Measurements from ENCODE around the gene EFCAB6.
"Not testable (repeated sequence)": the region's sequence is repeated elsewhere in the genome, so short reads cannot be mapped to it uniquely, and the experiment has no call there.

The EFCAB6 gene

GRCh38 chr22:43698403-43698802 lies 113.7 kb downstream of the EFCAB6 start:
- DNase-seq: no peak

DNA sequence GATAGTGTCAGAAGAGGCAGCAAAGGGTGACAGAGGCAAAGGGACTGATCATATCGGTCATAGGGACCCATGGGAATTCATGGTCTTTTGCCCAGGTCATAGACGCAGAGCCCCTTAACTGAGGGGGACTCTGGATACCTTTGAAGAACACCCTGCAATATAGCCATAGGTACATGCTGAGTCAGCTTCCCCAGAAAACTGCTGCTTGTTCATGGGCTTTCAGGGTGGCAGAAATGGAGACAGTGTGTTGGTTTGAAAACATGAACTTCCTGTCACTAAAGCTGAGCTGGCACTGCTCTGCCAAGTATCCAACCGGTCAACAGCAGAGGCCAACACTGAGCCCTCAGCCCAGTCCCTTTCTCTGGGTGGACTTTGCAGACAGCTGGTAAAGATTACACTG lies 114.2 kb downstream of the EFCAB6 start:
- no peak for DNase-seq

GRCh38 chr22:43693249-43693648 lies 118.9 kb downstream of the EFCAB6 start:
- DNase-seq: no peak

- no peak for DNase-seq
These were observed 122.7 kb downstream of the EFCAB6 start for GRCh38 chr22:43689356-43689755.

- DNase-seq: no peak
These were observed 129.3 kb downstream of the EFCAB6 start for GRCh38 chr22:43682851-43683250.

GRCh38 chr22:43681731-43682360 lies 130.3 kb downstream of the EFCAB6 start:
- DNase-seq: no peak

DNA sequence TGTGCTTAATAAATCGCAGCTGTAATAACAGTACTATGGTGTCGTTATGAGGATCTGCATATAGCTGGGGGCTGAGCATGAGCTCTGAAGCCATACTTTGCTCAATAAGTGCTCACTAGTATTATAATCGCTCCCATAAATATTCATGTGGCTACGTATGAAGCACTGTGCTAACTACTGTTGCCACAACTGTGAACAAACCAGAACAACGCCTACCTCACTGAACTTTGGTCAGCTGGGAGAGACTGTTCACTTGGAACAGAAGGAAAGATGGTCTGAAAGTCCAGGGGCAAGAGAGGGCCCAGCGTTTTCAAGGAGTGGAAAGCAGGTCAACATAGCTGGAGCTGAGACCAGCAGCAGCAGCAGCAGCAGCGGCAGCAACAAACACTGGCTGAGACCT lies 141.6 kb downstream of the EFCAB6 start:
- DNase-seq: no peak

DNA sequence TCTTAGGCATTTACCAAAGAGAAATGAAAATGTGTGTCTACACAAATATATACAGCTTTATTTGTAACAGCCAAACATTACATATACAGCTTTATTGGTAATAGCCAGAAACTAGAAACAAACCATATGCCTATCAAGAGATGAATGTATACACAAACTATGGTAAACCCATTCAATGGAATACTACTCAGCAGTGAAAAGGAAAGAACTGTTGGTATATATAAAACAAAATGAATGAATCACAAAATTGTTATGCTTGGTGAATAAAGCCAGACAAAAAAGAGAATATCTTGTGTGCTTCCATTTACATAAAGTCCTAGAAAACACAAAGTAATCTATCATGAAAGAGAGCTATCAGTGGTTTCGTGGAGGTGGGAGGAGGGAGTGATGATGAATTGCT lies 142.9 kb downstream of the EFCAB6 start:
- no peak for DNase-seq

DNA sequence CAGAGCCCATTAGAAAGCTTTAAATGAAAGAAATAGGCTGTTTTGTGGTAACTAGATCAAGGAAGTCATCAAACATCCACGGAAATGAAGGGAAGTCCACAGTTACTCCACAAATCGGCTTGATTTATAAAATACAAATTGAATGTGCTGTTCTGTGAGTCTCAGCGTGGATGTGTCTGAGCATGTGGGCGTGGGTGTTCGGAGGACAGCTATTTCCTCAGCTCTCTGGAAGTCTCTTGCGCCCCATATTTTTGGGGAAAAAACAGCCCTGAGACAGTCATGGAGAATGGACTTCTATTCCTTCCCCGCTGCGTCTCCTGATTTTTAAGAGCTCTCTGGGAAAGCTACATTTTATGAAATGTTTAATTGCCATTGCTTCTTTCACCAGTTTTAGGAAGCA lies 144.4 kb downstream of the EFCAB6 start:
- no peak for DNase-seq

- no peak for DNase-seq
These were observed 145.6 kb downstream of the EFCAB6 start for GRCh38 chr22:43666457-43666856.

- DNase-seq: peak; percentile 34
These were observed 153.3 kb downstream of the EFCAB6 start for GRCh38 chr22:43658823-43659222.

- DNase-seq: not testable (repeated sequence)
These were observed 155.5 kb downstream of the EFCAB6 start for GRCh38 chr22:43656581-43656980.

GRCh38 chr22:43654271-43654670 lies 157.8 kb downstream of the EFCAB6 start:
- DNase-seq: no peak

DNA sequence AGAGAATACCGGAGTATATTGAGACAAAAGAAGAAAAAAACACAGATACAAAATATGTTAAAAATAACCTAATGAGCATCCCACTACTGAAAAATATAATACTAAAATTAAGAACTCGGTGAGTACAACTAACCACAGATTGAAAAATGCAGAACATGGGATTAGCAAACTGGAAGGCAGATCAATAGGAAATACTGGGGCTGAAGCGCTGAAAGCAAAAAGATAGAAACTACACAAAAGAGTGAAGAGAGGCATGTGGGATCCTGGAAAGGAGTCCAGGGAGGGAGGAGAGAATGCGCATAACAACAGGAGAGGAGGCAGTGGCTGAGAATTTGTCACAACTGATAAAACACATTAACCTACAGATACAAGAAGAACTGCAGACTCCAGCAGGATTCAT lies 159.3 kb downstream of the EFCAB6 start:
- DNase-seq: no peak

GRCh38 chr22:43643387-43643786 lies 168.7 kb downstream of the EFCAB6 start:
- DNase-seq: peak; percentile 26

DNA sequence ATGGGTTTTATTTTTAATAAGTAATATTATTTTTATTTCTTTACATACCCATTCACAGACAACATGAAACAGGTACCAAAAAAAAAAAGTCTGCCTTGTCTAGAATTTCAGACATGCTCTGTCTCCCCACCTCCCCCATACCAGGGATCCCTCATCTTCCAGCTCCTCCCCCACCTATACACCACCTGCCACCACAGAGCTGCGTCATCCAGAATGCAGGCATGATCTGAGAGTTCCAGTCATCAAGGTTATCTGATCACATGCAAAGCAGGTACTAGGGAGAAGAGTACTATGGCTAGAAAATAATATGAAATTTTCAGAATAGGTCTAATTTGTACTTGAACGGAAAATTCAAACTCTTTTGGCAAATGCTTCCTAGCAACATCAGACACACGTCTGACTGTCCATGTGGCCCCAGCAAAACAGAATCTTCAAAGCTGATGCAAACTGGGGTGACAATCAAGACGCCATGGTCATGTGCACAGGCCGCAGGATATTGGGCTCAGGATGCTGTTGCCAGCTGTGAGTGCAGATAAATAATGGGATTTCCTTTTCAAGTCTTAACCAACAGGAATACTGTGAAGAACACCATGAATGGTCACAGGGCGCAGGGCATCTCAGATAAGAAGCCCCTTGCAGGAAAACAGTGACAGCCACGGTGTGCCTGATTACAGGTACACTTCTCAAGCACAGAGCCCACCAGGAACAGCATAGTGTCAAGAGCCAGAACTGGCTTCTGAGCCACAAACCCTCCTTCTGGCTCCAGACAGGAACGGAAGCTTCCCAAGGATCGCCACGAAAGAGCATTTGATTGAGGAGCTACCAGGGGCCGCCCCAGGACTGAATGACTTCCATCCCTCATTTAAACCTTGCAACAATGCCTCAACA lies 169.5 kb downstream of the EFCAB6 start:
- no peak for DNase-seq

GRCh38 chr22:43639228-43639948 lies 172.7 kb downstream of the EFCAB6 start:
- no peak for DNase-seq

DNA sequence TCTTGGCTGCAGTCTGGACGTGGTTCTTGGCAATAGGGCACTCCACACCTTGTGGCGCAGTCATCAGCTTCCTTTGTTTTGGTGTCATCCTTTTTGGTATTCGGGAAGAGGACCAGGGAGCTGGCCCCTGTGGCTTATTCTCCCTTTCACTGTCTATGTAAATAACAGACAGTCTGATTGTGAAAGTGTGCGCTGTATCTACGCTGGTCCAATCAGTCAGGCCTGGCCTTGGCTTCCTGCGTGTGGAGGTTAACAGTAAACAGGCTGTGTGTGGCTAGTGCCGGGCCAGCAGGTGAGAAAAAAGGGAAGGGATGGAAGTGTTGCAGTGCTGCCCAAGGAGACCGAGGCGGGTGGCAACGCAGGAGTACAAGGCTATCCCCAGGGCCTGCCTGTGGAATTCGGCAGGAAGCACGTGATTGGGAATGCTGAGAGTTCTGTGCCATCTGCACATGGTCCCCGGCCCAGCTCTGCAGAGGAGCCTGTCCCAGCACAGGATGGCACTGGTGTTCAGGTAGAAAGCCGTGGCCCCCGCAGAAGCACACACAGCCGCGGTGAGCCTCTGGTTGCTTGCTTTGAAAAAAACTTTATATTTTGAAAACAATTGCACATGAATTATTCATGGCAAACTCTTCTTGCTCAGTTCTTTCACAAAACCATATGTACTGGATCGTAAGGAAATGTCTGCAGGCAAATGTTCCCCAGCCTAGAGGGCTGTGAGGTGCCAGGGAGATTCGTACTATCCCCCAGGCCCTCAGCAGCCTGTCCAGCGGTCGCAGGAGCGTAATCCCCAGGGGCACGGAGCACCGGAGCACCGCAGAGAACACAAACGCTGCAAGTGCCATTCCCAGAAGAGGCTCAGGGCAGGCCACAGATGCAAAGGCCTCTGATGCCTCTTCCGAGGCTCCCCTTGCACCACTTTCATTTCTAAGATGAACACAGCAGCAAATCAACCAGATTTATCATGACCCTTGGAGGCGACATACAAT lies 174.5 kb downstream of the EFCAB6 start:
- no peak for DNase-seq

DNA sequence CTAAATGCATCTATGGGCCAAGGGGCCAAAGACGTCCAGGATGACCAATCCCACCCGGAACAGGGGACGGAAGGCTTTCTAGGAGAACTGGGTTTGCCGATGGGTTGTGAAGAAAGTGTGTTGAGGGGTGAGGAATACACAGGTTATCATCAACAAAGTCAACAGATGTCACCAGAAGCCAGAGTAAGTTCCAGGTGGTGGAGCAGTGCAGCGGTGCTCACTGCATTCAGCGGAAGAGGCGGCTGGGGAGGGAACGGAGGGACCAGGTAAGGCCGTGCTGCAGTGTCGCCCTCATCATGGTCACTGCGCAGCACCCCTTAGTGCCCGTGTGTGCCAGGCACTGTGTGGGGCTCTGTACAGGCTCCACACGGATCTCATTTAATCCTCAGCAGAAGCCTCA lies 176.0 kb downstream of the EFCAB6 start:
- DNase-seq: no peak

DNA sequence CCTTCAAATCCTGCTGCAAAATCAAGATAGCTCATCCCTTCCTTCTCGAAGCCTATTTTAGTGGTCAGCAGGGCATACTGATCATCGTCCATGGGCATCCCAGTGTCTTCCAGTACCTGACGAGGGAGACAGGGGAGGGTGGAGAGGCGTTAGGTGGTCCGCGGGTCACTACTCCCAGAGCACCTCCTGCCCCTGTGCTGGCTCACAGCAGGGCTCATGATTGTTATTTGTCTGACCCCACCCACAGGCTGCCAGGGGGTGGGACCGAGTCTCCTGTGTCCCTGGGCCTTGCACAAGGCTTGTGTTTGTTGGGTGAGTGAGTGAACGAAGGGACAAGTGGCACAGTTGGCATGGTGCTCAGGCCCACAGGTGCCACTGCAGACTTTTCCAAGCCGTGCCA lies 177.0 kb downstream of the EFCAB6 start:
- DNase-seq: no peak

GRCh38 chr22:43634316-43634715 lies 177.8 kb downstream of the EFCAB6 start:
- no peak for DNase-seq

DNA sequence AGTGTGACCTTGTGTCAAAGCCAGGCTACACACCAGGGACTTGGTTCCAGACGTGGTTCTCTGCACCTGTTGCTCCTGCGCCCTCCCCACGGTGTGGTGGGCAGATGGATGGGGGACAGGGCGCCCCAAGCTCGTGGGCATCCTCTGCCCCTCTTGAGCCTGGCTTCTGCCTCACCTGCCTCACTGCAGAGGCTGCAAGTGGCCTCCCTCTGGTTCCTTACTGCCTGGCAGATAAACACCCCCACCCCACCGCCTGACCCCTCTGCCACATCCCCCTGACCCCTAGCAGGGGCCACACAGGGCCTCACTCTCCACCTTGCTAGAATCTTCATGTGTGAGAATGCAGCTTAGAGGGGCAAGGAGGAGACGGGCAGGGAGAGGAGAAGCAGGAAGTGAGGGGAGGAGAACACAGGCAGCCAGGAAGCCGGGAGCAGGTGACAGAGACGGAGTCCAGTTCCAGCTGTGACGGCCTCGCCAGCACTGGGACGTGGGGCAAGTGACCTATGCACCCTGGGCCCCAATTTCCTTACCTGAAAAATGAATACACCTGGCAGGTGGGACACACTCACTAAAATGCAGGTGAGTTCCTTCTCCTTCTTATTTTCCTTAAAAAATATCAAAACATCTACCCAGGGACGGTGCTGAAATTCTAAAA lies 178.3 kb downstream of the EFCAB6 start:
- DNase-seq: no peak

Measured in NCI-H69 (cell line).